ENCODE data around the gene TTI1.

Gene TTI1

GRCh38 chr20:38001981-38002380, 31.3 kb downstream of the TTI1 start:
- DNase-seq (ENCODE audit: low spot score) = no peak
- in situ Hi-C loops (cut with MboI; ENCODE audit: low sequenced_read_pairs, unreplicated experiment) = no loop called here
- TF ChIP-seq, protein P1, sequence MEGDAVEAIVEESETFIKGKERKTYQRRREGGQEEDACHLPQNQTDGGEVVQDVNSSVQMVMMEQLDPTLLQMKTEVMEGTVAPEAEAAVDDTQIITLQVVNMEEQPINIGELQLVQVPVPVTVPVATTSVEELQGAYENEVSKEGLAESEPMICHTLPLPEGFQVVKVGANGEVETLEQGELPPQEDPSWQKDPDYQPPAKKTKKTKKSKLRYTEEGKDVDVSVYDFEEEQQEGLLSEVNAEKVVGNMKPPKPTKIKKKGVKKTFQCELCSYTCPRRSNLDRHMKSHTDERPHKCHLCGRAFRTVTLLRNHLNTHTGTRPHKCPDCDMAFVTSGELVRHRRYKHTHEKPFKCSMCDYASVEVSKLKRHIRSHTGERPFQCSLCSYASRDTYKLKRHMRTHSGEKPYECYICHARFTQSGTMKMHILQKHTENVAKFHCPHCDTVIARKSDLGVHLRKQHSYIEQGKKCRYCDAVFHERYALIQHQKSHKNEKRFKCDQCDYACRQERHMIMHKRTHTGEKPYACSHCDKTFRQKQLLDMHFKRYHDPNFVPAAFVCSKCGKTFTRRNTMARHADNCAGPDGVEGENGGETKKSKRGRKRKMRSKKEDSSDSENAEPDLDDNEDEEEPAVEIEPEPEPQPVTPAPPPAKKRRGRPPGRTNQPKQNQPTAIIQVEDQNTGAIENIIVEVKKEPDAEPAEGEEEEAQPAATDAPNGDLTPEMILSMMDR (IDR thresholded peaks at IDR 0.05; ENCODE audit: borderline replicate concordance, control extremely low read depth, extremely low read depth, insufficient read depth, missing control alignments) = no peak

- TF ChIP-seq, protein P1 (IDR thresholded peaks at IDR 0.05; ENCODE audit: borderline replicate concordance, control extremely low read depth, extremely low read depth, insufficient read depth, missing control alignments) = no peak
Measured at GRCh38 chr20:38001173-38001875, 31.9 kb downstream of the TTI1 start.

GRCh38 chr20:38000293-38000692, 33.0 kb downstream of the TTI1 start:
- in situ Hi-C loops (cut with MboI; ENCODE audit: low sequenced_read_pairs, unreplicated experiment) = no loop called here
- DNase-seq (ENCODE audit: low spot score) = no peak

More at GRCh38 chr20:38001173-38001875, 31.9 kb downstream of the TTI1 start:
- DNase-seq (ENCODE audit: low spot score) = no peak
- in situ Hi-C loops (cut with MboI; ENCODE audit: low sequenced_read_pairs, unreplicated experiment) = no loop called here

DNA sequence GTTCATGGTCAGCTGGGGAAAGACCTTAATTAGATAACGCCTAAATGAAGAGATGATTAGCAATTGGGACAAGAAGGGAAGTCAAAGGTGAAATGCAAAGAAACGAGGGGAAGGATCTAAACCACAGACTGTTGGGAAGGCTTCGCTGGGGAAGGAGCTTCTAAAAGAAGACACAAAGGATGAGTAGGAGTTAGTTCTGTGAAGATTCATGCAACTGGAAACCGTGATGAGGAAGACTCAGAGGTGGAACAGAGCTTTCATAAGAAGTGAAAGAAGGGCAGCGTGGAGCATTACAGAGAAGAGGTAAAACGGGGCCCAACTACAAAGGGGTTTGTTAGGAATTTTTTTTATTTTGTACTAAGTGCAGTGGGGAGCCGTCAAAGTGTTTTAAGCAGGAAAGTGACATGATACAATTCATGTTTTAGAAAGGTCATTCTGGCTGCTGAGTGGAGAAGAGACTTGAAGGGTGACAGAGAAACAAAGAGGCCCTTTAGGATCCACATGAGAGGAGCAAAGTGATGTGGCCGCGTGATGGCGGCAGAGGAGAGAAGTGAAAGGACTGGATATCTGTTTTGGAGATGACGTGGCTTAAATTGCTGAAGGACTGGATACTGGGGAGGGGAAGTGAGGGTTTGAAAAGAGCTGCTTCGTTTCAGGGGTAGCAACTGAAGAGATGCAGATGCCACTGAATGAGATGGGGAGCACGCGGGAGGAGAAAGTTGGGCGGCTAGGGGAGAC, 33.6 kb downstream of the TTI1 start:
- in situ Hi-C loops (cut with MboI; ENCODE audit: low sequenced_read_pairs, unreplicated experiment) = loop anchor here (10.0 kb wide), 1 partner anchor 435 kb away; no protein-coding TSS in a partner anchor
- DNase-seq (ENCODE audit: low spot score) = no peak
- TF ChIP-seq, protein P1 (IDR thresholded peaks at IDR 0.05; ENCODE audit: borderline replicate concordance, control extremely low read depth, extremely low read depth, insufficient read depth, missing control alignments) = no peak

More at GRCh38 chr20:38000293-38000692, 33.0 kb downstream of the TTI1 start:
- TF ChIP-seq, protein P1 (IDR thresholded peaks at IDR 0.05; ENCODE audit: borderline replicate concordance, control extremely low read depth, extremely low read depth, insufficient read depth, missing control alignments) = no peak

DNA sequence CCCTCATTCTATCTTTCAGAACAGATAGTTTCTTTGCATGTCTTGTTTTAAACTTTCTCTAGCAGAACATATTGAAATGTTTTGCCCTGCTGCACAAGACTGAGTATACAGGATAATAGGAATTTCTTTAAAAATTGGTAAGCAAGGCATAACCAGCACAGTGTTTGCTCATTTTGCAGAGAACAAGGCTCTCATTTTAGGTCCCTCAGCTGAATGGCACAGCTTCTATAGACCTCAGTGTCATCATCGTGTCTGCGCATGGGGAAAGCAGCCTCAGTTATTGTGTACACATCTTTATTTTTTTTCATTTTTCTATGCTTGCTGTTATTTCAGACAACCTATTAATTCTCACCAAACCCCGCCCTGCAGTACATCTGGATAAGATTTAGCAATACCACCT, 35.7 kb downstream of the TTI1 start:
- no peak for DNase-seq (ENCODE audit: low spot score)
- in situ Hi-C loops (cut with MboI; ENCODE audit: low sequenced_read_pairs, unreplicated experiment) = loop anchor here (10.0 kb wide), 1 partner anchor 433 kb away; no protein-coding TSS in a partner anchor
- TF ChIP-seq, protein P1 (IDR thresholded peaks at IDR 0.05; ENCODE audit: borderline replicate concordance, control extremely low read depth, extremely low read depth, insufficient read depth, missing control alignments) = no peak

DNA sequence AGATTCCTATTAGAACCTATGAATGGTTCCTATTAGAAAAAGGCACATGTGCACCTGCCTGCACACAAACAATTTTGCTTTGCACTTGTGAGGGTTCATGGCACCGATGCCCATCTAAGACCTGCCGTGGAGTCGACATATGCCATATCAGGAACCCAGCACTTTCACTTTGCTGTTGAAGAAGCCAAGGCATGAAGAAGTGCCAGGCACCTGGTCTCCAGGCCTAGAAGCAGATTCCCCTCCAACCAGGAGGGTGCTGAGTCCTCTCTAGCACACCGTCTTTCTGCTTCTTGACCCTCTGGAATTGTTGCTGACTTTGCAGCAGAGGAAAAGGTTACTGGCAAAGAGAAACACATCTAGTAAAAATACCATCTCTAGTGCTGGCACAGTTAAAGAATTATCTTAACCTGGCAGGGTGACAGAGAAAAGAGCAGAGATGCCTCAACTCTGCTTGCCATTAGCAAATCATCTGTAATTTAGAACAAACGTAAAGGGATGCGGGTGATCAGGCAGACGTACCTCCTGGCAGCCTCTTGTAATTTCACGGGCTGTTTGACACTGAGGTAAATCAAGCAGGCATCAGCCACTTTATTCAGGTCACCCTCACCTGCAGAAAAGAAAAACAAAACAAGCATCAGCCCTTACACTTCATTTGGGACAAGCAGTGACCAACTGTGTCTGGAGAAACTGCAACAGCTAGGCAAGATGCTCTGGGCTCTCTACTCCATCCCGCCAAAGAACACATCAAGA, 37.2 kb downstream of the TTI1 start:
- TF ChIP-seq, protein P1 (IDR thresholded peaks at IDR 0.05; ENCODE audit: borderline replicate concordance, control extremely low read depth, extremely low read depth, insufficient read depth, missing control alignments) = no peak
- no peak for DNase-seq (ENCODE audit: low spot score)
- in situ Hi-C loops (cut with MboI; ENCODE audit: low sequenced_read_pairs, unreplicated experiment) = loop anchor here (10.0 kb wide), 1 partner anchor 431 kb away; no protein-coding TSS in a partner anchor

Data from GM13976 (cell line).